Measurements from ENCODE around the gene DAGLA. TPM values are rescaled to one million over a fixed set of nuclear protein-coding genes. Genes with fewer than 3 reads are reported as not detected.

The DAGLA gene
- total and polyA plus RNA-seq, 2 donors (not counting 1 experiment from before 2014, with no cell fraction given), result 0.06 TPM; not detected in 1

DNA sequence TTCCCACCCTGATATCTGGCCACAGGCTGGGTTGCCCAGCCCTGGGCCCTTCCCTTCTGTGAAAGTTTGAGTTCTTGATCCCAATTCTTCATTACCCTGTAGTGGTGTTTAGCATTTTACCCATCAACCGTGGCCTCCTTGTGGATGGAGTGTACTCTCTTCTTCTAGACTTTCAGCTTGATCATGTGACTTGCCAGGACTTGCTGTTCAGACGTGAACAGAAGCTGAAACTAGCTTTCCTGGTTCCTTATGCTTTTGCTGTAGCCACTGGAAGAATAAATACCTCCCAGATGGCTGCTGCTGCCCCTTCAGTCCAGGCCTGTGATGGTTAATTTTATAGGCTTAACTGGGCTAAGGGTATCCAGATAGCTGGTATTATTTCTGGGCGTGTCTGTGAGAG, 32.7 kb upstream of the DAGLA start:
- Mint-ChIP-seq H3K27ac (no peak overlapping the region), H3K27me3 (peaks cover 8% of the 10 kb centered on the region), H3K9me3 (ENCODE audit: insufficient read depth) (no peaks in the 10 kb centered on the region), H3K4me1 (peaks cover 2% of the 10 kb centered on the region), H3K4me3 (no peak overlapping the region)
- H4K20me1 ChIP-seq (ENCODE audit: control insufficient read depth, insufficient read depth, low read length, poor library complexity, severe bottlenecking), result no peaks in the 10 kb centered on the region
- ATAC-seq (ENCODE audit: low read depth), result no peak
- H3K36me3 ChIP-seq (replicated peaks in 1 of 2; ENCODE audit: control extremely low read depth in 1 of 2, control insufficient read depth in 1 of 2, extremely low read depth in 1 of 2, insufficient read depth in 2 of 2, low read length in 1 of 2), result no peaks in the 10 kb centered on the region
- no peak for TF ChIP-seq EZH2 (IDR thresholded peaks at IDR 0.05; ENCODE audit: borderline replicate concordance, insufficient read depth, low read depth, low read length, poor library complexity, severe bottlenecking)
- TF ChIP-seq, protein P1, sequence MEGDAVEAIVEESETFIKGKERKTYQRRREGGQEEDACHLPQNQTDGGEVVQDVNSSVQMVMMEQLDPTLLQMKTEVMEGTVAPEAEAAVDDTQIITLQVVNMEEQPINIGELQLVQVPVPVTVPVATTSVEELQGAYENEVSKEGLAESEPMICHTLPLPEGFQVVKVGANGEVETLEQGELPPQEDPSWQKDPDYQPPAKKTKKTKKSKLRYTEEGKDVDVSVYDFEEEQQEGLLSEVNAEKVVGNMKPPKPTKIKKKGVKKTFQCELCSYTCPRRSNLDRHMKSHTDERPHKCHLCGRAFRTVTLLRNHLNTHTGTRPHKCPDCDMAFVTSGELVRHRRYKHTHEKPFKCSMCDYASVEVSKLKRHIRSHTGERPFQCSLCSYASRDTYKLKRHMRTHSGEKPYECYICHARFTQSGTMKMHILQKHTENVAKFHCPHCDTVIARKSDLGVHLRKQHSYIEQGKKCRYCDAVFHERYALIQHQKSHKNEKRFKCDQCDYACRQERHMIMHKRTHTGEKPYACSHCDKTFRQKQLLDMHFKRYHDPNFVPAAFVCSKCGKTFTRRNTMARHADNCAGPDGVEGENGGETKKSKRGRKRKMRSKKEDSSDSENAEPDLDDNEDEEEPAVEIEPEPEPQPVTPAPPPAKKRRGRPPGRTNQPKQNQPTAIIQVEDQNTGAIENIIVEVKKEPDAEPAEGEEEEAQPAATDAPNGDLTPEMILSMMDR (IDR thresholded peaks at IDR 0.05), result no peak
- no peak for DNase-seq
- no peaks in the 10 kb centered on the region for H3K9me3 ChIP-seq (ENCODE audit: control extremely low read depth in 1 of 3, control insufficient read depth in 2 of 3, insufficient read depth in 1 of 3, low read length in 2 of 3)
- H3K4me3 ChIP-seq (ENCODE audit: control extremely low read depth in 1 of 5, extremely low read depth in 1 of 5, insufficient read depth in 1 of 5, low read depth in 2 of 5, low read length in 4 of 5), result no peak overlapping the region
- H3K9ac ChIP-seq (ENCODE audit: low read length), result no peak overlapping the region
- H2AFZ ChIP-seq (ENCODE audit: insufficient read depth, low read depth, low read length, poor library complexity, severe bottlenecking), result no peak overlapping the region
- intact Hi-C loops (cut with micrococcal nuclease), result no loop called here
- ChIA-PET CTCF (interaction anchor here (1.4 to 1.9 kb wide), 2 partner anchors 9 to 12 kb away, joined by 3 to 5 read pairs; no protein-coding TSS in a partner anchor), POLR2A (interaction anchor here (0.6 kb wide), 1 partner anchor 848 kb away, joined by 3 read pairs; no protein-coding TSS in a partner anchor)
- 91% methylated on average over 1 of the region's 3 CpGs for WGBS (ENCODE audit: insufficient coverage)
- H3K4me2 ChIP-seq (replicated peaks; ENCODE audit: low read depth, low read length, poor library complexity, severe bottlenecking), result no peak overlapping the region
- H3K27ac ChIP-seq (ENCODE audit: low read length in 2 of 2), result no peak overlapping the region
- peaks cover 0 to 3% of the 10 kb centered on the region in 2 donors for H3K4me1 ChIP-seq (ENCODE audit: control insufficient read depth in 2 of 2, insufficient read depth in 2 of 2, low read length in 2 of 2)
- H3K79me2 ChIP-seq (ENCODE audit: control insufficient read depth, insufficient read depth, low read length), result no peaks in the 10 kb centered on the region
- H3K27me3 ChIP-seq (replicated peaks in 1 of 4; ENCODE audit: control extremely low read depth in 1 of 4, control insufficient read depth in 3 of 4, insufficient read depth in 4 of 4, low read length in 3 of 4), result peaks cover 0 to 5% (median 0%) of the 10 kb centered on the region in 4 experiments

DNA sequence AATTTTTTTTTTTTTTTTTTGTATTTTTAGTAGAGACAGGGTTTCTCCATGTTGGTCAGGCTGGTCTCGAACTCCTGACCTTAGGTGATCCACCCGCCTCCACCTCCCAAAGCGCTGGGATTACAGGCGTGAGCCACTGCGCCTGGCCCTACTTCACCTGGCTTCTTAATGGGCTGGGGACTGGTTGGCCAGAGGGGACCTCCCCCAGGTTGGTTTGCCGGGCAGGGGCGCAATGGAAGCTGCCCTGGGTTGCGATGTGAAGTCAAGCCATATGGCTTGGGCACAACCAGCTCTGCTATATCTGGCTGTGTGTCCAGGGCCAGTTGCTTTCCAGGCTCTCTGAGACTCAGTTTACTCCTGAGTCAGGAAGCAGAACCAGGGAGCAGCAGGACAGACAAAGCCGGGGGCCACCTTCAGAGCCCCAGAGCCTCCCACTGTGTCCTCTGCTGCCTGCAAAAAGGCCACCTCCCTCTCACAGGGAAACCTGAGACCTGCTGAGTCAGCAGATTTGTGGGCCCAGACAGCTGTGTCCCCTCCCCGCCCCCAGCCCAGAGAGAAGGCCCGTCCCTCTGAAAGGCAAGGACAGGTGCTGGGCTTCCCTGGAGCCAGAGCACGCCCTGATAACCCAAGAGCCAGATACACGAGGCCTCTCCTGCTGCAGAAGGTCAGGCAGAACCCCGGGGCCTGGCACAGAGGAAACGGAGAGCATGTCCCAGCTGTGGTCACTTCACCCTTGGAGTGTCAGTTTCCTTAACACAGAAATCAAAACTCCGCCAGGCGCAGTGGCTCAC, 29.2 kb upstream of the DAGLA start:
- H3K27me3 ChIP-seq (replicated peaks in 1 of 4; ENCODE audit: control extremely low read depth in 1 of 4, control insufficient read depth in 3 of 4, insufficient read depth in 4 of 4, low read length in 3 of 4), result peaks cover 0 to 15% (median 0%) of the 10 kb centered on the region in 4 experiments
- TF ChIP-seq, protein P1 (IDR thresholded peaks at IDR 0.05), result no peak
- TF ChIP-seq EZH2 (IDR thresholded peaks at IDR 0.05; ENCODE audit: borderline replicate concordance, insufficient read depth, low read depth, low read length, poor library complexity, severe bottlenecking), result no peak
- H3K9ac ChIP-seq (ENCODE audit: low read length), result no peak overlapping the region
- H3K4me1 Mint-ChIP-seq, result no peaks in the 10 kb centered on the region
- H3K9me3 Mint-ChIP-seq (ENCODE audit: insufficient read depth), result no peaks in the 10 kb centered on the region
- no peaks in the 10 kb centered on the region for H3K79me2 ChIP-seq (ENCODE audit: control insufficient read depth, insufficient read depth, low read length)
- H4K20me1 ChIP-seq (ENCODE audit: control insufficient read depth, insufficient read depth, low read length, poor library complexity, severe bottlenecking), result no peaks in the 10 kb centered on the region
- H3K27ac ChIP-seq (ENCODE audit: low read length in 2 of 2), result no peak overlapping the region
- peaks cover 0 to 4% (median 0%) of the 10 kb centered on the region in 3 donors for H3K9me3 ChIP-seq (ENCODE audit: control extremely low read depth in 1 of 3, control insufficient read depth in 2 of 3, insufficient read depth in 1 of 3, low read length in 2 of 3)
- H3K27ac Mint-ChIP-seq, result no peak overlapping the region
- ChIA-PET POLR2A (no interaction called here), CTCF (no interaction called here)
- DNase-seq (no peak), ATAC-seq (ENCODE audit: low read depth) (no peak)
- no peaks in the 10 kb centered on the region for H3K36me3 ChIP-seq (replicated peaks in 1 of 2; ENCODE audit: control extremely low read depth in 1 of 2, control insufficient read depth in 1 of 2, extremely low read depth in 1 of 2, insufficient read depth in 2 of 2, low read length in 1 of 2)
- H2AFZ ChIP-seq (ENCODE audit: insufficient read depth, low read depth, low read length, poor library complexity, severe bottlenecking), result no peak overlapping the region
- no peak overlapping the region for H3K4me3 ChIP-seq (ENCODE audit: control extremely low read depth in 1 of 5, extremely low read depth in 1 of 5, insufficient read depth in 1 of 5, low read depth in 2 of 5, low read length in 4 of 5)
- H3K27me3 Mint-ChIP-seq, result peaks cover 23% of the 10 kb centered on the region
- H3K4me3 Mint-ChIP-seq, result no peak overlapping the region
- 97% methylated on average over 14 of the region's 17 CpGs for WGBS (ENCODE audit: insufficient coverage)
- no peak overlapping the region for H3K4me2 ChIP-seq (replicated peaks; ENCODE audit: low read depth, low read length, poor library complexity, severe bottlenecking)
- no peaks in the 10 kb centered on the region for H3K4me1 ChIP-seq (ENCODE audit: control insufficient read depth in 2 of 2, insufficient read depth in 2 of 2, low read length in 2 of 2)
- intact Hi-C loops (cut with micrococcal nuclease), result no loop called here
